ENCODE data around the gene ARMCX6.

DNA sequence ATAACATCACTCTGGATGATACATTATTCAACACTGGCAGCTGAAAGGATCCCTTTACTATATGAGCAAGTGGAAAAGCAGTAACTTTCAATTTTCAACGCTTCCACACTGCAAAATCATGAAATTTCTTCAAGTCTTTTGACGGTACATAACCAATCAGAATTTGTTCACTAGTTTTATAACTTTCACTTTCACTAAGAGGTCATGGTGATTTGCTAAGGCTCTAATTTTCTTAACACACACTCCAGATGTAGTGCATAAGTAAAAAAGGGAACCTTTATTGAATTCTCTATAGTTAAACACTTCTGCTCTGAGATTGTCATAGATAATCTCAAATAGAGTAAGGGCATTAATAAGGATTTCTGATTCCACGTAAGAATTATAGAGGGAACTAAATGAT is 37.7 kb upstream of the ARMCX6 start:
- TF ChIP-seq EZH2phosphoT487 (IDR thresholded peaks at IDR 0.05; ENCODE audit: insufficient read depth, low read depth): no peak
- no peak for TF ChIP-seq EZH2 (IDR thresholded peaks at IDR 0.05; ENCODE audit: insufficient read depth, poor library complexity, severe bottlenecking)
